HFFc6 (cell line): ENCODE results near the gene NTM. TPM values are rescaled to one million over a fixed set of nuclear protein-coding genes. Genes with fewer than 3 reads are reported as not detected.

Experiments
- DNase-seq: peaks from one replicate; pipeline ENCODE4 v3.0.0-alpha.2; 2018
- H3K27ac Mint-ChIP-seq: 2 replicates; pipeline ENCODE4 v1.8.0; 2020; ENCODE audit warnings: mild to moderate bottlenecking, mixed read lengths
- H3K27me3 Mint-ChIP-seq: 2 replicates; pipeline ENCODE4 v1.8.0; 2021; ENCODE audit warnings: mild to moderate bottlenecking, moderate library complexity, mixed read lengths; ENCODE audit not compliant: insufficient read depth
- H3K36me3 Mint-ChIP-seq: 2 replicates; pipeline ENCODE4 v1.8.0; 2021; ENCODE audit warnings: low read depth, mixed read lengths
- H3K4me1 Mint-ChIP-seq: 2 replicates; pipeline ENCODE4 v1.8.0; 2020; ENCODE audit warnings: low read depth, mixed read lengths
- H3K4me3 Mint-ChIP-seq: 2 replicates; pipeline ENCODE4 v1.8.0; 2020; ENCODE audit warnings: mild to moderate bottlenecking, moderate library complexity, mixed read lengths
- H3K9me3 Mint-ChIP-seq: 2 replicates; pipeline ENCODE4 v1.8.0; 2020; ENCODE audit warnings: mild to moderate bottlenecking, mixed read lengths
- CTCF ChIP-seq: fragments of 200-600 bp; sonication (generic); IDR thresholded peaks from 2 replicates; pipeline ENCODE4 v1.5.0; 2021; ENCODE audit warnings: antibody characterized with exemption, mild to moderate bottlenecking
- total RNA-seq, 6 experiments: library from RNA; stranded (reverse); fragmentation: NEBNext Ultra II Directional; extraction: Animal tissue kit (Norgen Biotek cat#: 25700); gene quantifications; 2 replicates in 1 of 6; 3 replicates in 5 of 6; pipeline ENCODE4 v1.2.3, GENCODE V29; 2021

NTM gene
- total RNA-seq, 6 experiments from 2014 or later, result 18.3 to 23.6 (median 21.7) TPM

- Mint-ChIP-seq H3K4me1 (peaks cover 5% of the 10 kb centered on the region; the same call in 1 of the 2 replicates), H3K36me3 (no peaks in the 10 kb centered on the region), H3K27ac (no peak overlapping the region), H3K9me3 (no peaks in the 10 kb centered on the region), H3K4me3 (no peak overlapping the region), H3K27me3 (peaks cover 18% of the 10 kb centered on the region)
- no peak for TF ChIP-seq CTCF
- DNase-seq, result no peak
Observed at GRCh38 chr11:131633921-131634715, 263.7 kb downstream of the NTM start.

GRCh38 chr11:131637469-131638175 is 267.2 kb downstream of the NTM start:
- H3K4me3 Mint-ChIP-seq, result no peak overlapping the region
- H3K9me3 Mint-ChIP-seq, result no peaks in the 10 kb centered on the region
- no peaks in the 10 kb centered on the region for H3K36me3 Mint-ChIP-seq
- peaks cover 30% of the 10 kb centered on the region for H3K27me3 Mint-ChIP-seq
- H3K27ac Mint-ChIP-seq, result no peak overlapping the region
- H3K4me1 Mint-ChIP-seq, result peaks cover 5% of the 10 kb centered on the region; the same call in 1 of the 2 replicates
- DNase-seq, result no peak
- no peak for TF ChIP-seq CTCF

- H3K27ac Mint-ChIP-seq, result no peak overlapping the region
- H3K36me3 Mint-ChIP-seq, result no peaks in the 10 kb centered on the region
- peaks cover 5% of the 10 kb centered on the region; the same call in 1 of the 2 replicates for H3K4me1 Mint-ChIP-seq
- no peak for DNase-seq
- no peak overlapping the region for H3K4me3 Mint-ChIP-seq
- no peak for TF ChIP-seq CTCF
- no peaks in the 10 kb centered on the region for H3K9me3 Mint-ChIP-seq
- H3K27me3 Mint-ChIP-seq, result peaks cover 37% of the 10 kb centered on the region
Observed at GRCh38 chr11:131638889-131639288, 268.5 kb downstream of the NTM start.

- DNase-seq, result no peak
- Mint-ChIP-seq H3K36me3 (no peaks in the 10 kb centered on the region), H3K4me3 (no peak overlapping the region), H3K9me3 (no peaks in the 10 kb centered on the region), H3K27ac (no peak overlapping the region), H3K4me1 (peaks cover 5% of the 10 kb centered on the region; the same call in 1 of the 2 replicates), H3K27me3 (peaks cover 43% of the 10 kb centered on the region)
- TF ChIP-seq CTCF, result no peak
Observed at GRCh38 chr11:131640320-131640719, 269.9 kb downstream of the NTM start.

- peaks cover 3% of the 10 kb centered on the region; the same call in 1 of the 2 replicates for H3K4me1 Mint-ChIP-seq
- no peak for TF ChIP-seq CTCF
- DNase-seq, result no peak
- no peaks in the 10 kb centered on the region for H3K9me3 Mint-ChIP-seq
- H3K27me3 Mint-ChIP-seq, result peaks cover 42% of the 10 kb centered on the region
- no peaks in the 10 kb centered on the region for H3K36me3 Mint-ChIP-seq
- H3K4me3 Mint-ChIP-seq, result no peak overlapping the region
- no peak overlapping the region for H3K27ac Mint-ChIP-seq
Observed at GRCh38 chr11:131642756-131643531, 272.5 kb downstream of the NTM start.
